ENCODE results near the gene RAF1. TPM values are rescaled to one million over a fixed set of nuclear protein-coding genes. Genes with fewer than 3 reads are reported as not detected.
"Not testable (repeated sequence)": the region's sequence is repeated elsewhere in the genome, so short reads cannot be mapped to it uniquely, and the experiment has no call there.

The RAF1 gene
- polyA plus RNA-seq, 3 donors = 36.4 to 57.0 (median 42.4) TPM

DNA sequence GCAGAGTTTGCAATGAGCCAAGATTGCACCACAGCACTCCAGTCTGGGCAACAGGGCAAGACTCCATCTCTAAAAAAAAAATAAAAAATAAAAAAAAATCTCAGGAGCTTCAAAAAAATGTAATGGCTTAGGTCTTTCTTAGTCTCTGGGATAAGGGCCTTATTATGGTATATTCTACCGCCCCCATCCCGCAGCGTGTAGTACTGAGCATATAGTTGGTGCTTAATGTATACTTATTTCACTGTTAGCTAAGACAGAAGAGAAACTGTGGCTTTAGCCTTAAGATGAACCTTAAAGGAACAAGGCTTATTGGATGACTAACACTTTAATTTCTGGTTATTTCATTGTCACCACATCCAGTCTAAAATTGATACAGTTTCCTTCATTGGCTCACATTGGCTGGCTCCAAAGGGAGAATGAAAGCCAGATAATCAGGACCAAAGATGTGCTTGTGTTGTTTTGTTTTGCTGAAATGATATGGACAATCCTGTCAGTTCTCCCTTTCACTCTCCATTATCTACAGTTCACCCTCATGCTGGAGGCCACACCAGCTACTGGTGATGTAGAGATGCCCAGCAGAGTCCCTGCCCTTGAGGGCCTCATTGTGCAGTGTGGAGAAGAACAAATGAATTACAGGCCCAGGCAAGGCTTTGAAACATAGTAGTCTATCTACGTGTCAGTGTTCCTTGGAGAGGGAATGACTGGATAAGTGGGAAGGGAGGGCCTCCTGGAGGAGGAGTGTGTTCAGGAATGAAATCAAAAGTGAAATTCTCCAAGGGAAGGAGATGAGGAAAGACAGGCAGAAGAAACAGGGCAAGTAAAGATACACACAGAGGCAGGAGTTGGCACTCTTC is 17.4 kb upstream of the RAF1 start:
- H3K27ac ChIP-seq (ENCODE audit: low read depth, low read length) = peak overlapping the region; percentile 30
- 86 to 92% (median 90%) methylated on average over 4 of the region's 4 CpGs for WGBS, 3 donors

DNA sequence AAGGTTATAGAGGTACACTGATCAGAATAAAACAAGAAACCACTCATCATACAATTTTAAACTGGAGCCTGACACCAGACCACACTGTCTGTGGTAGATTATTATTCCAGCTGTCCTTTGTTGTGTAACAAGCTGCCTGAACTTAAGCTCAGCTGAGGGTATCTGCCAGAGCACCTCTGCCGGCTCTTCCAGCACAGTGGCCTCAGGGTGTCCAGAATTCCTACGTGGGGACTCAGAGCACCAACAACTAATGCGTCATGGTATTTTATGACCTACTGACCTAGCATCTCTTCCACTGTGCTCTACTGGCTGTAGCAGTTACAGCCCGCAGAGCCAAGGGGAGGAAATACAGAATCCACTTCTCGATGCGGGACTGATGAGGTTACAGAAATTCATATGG is 15.6 kb upstream of the RAF1 start:
- WGBS, 3 donors = 79 to 83% (median 80%) methylated on average over 6 of the region's 6 CpGs

DNA sequence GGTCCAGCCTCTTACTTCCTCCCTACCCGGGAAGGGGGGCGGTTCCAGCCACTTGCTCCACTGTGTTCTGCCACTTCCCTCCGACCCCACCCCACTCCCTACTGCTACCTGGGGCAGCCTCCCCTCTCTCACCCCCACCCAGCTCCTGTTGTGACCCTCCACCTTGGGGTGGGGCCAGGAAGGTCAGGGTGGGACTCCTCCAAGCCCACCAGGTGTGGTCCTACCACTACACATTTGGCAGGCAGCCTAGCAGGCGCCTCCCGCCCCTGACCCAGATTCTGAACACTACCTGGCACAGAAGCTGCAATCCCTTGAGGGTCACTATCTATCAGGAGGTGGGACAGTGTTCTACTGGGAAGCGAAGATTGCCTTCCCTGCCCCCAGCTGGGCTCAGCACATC is 13.7 kb upstream of the RAF1 start:
- 72 to 76% (median 74%) methylated on average over 6 of the region's 6 CpGs for WGBS, 3 donors
- H3K27ac ChIP-seq (ENCODE audit: low read depth, low read length) = no peak overlapping the region

More for the DNA sequence above, 15.6 kb upstream of the RAF1 start:
- no peak overlapping the region for H3K27ac ChIP-seq (ENCODE audit: low read depth, low read length)

DNA sequence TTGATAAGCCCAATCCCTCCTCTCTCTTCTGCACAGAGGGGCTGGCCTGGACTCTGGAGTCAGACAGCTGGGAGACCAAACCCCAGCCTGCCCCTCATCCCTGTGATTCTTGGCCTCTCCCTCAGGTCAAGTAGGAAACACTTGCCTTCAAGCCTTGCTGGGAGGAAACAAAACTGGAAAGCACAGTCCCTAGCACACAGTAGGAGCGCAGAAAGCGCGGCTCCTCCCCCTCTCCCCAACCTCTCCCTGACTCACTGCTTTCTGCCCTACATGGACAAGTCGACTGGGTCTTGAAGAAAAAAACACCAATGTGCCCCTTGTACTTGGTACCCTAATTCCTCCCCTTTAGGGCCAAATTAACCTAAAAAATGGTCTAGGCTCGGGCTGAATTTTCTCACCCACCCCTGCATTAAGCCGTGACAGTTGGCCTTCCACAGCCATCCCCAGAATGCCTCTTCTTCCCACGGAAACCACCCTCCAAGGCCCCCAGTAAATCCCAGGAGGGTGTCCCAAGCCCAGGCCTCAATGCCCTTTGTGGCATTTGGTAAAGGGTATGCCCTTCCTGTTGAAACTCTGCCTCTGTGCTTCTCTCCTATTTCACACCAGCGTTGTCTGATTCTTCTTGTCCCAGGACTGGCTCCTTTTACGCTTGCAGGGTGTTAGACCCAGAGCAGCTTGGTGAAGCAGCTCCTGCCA is 11.3 kb upstream of the RAF1 start:
- WGBS, 3 donors = 87 to 95% (median 88%) methylated on average over 9 of the region's 9 CpGs
- no peak overlapping the region for H3K27ac ChIP-seq (ENCODE audit: low read depth, low read length)

DNA sequence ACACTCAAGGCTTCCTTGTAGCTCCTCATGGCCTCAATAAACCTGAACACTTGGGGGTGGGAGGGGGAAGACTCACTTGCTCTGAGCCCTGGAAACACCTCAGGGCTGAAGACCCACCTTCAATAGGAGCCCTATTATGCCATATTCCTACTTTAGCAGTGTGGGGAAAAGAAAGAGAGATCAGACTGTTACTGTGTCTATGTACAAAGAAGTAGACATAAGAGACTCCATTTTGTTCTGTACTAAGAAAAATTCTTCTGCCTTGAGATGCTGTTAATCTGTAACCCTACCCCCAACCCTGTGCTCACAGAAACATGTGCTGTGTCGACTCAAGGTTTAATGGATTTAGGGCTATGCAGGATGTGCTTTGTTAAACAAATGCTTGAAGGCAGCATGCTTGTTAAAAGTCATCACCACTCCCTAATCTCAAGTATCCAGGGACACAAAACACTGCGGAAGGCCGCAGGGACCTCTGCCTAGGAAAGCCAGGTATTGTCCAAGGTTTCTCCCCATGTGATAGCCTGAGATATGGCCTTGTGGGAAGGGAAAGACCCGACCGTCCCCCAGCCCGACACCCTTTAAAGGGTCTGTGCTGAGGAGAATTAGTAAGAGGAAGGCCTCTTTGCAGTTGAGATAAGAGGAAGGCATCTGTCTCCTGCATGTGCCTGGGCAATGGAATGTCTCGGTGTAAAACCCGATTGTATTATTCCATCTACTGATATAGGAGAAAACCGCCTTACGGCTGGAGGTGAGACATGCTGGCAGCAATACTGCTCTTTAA is 10.2 kb upstream of the RAF1 start:
- 66 to 81% (median 73%) methylated on average over 8 to 9 of the region's 10 CpGs for WGBS, 3 donors

DNA sequence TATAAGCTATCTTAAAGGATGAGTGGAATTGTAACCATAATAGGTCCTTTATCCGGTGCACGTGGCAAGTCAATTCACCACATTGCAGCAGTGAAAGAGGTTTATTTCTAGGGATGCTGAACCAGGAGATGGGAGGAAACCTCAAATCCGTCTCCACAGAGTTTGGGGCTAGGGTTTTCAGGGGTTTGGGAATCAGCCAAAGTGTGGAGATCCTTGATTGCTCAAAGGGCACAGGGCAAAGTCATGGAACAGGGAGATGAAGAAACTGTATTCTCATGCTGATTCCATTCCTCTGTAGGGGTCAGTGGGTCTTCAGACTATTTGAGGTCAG is 7.2 kb upstream of the RAF1 start:
- no peak overlapping the region for H3K27ac ChIP-seq (ENCODE audit: low read depth, low read length)
- 87 to 91% (median 89%) methylated on average over 3 of the region's 3 CpGs for WGBS, 3 donors

More for the DNA sequence above, 10.2 kb upstream of the RAF1 start:
- not testable (repeated sequence) for H3K27ac ChIP-seq (ENCODE audit: low read depth, low read length)

DNA sequence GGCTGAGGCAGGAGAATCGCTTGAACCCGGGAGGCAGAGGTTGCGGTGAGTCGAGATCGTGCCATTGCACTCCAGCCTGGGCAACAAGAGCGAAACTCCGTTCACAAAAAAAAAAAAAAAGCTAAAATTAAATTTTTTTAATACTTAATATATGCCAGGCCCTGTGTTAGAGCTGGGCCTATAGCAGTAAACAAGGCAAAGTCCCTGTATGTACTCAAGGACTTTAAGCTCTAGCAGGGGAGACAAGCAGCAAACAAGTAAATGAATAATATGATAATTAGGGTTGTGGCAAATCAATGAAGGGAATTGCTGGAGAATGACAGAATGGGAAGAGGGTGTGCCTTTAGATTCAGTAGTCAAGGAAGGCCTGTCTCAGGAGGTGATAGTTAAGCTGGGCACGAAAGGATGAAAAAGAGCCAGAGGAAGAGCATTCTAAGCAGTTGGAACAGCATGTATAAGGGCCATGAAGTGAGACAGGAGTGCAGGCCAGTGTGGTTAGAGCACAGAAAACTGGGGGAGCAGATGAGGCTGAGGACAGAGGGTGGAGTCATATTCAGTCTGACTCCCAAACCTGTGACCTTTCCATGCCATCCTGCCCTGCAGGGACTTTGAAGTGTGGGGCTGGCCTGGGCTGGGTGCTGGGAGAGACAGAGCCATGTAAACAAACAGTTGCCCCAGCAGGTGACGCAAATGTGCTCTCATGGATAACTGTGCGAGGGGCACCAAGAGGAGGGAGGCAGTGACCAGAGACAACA is 6.6 kb upstream of the RAF1 start:
- H3K27ac ChIP-seq (ENCODE audit: low read depth, low read length) = no peak overlapping the region
- whole genome bisulfite sequencing, 3 donors = 88 to 93% (median 92%) methylated on average over 7 to 10 of the region's 10 CpGs

DNA sequence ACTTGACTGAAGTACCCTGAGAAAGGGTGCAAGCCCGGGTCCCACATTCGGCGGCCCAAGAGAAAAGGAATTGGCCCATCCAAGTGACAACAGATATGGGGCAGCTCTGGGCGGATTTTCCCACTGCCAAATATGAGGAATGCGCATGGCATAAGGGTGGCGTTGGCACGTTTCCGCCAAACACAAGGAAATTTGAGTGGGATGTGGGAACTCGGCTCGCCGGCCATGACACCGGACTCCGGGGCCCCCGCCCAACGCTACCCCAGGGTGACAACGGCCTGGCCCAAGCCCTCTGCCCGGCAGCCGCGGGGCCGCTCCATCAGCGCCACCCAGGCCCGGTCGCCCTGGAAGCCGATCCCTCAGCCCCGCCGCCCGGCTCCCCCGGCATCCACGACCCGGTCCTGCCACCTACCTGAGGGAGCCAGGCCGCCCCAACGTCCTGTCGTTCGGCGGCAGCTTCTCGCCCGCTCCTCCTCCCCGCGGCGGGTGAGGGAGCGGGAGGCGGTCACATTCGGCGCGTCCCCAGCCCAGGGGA is 449 bp downstream of the RAF1 start:
- WGBS, 3 donors = 0 to 1% (median 1%) methylated on average over 44 to 45 of the region's 45 CpGs

DNA sequence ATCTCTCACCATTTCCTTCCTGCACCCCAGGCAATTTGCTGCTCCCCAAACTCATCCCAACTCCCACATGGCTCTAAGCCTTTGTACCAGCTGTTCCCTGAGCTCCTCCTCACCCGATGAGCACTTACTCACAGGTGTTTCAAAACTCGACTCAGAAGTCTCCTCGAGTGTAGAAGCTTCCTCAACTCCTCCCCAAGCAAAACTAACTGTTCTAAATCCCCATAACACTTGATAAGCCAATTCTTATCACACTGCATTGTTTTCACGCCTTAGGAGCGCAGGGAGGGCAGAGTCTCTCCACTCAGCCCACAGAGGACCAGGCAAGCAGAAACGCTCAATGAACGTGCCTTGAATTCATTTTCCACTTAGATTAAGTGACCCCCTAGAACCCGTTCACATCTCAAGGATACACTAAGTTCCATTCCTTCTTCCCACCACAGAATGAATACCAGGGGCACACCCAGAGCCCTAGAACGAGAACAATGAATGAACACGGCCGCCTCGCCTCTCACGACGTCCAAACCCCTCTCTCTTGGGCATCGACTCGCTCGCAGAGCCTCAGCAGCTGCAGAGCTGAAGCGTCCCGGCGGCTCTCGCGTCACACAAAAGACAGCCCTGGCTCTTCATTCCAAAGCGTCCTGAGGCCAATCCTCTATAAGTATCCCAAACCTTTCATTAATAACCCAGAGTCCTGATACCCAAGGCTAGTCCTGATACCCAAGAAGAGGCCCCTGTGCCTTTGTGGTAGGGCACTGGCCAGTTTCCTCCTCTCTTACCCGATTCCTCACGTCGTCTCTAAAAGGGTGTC is 1.1 kb downstream of the RAF1 start:
- WGBS, 3 donors = 0 to 1% (median 0%) methylated on average over 26 of the region's 26 CpGs
- peak overlapping the region; percentile 11 for H3K27ac ChIP-seq (ENCODE audit: low read depth, low read length)

More for the DNA sequence above, 449 bp downstream of the RAF1 start:
- H3K27ac ChIP-seq (ENCODE audit: low read depth, low read length) = peak overlapping the region; percentile 86

DNA sequence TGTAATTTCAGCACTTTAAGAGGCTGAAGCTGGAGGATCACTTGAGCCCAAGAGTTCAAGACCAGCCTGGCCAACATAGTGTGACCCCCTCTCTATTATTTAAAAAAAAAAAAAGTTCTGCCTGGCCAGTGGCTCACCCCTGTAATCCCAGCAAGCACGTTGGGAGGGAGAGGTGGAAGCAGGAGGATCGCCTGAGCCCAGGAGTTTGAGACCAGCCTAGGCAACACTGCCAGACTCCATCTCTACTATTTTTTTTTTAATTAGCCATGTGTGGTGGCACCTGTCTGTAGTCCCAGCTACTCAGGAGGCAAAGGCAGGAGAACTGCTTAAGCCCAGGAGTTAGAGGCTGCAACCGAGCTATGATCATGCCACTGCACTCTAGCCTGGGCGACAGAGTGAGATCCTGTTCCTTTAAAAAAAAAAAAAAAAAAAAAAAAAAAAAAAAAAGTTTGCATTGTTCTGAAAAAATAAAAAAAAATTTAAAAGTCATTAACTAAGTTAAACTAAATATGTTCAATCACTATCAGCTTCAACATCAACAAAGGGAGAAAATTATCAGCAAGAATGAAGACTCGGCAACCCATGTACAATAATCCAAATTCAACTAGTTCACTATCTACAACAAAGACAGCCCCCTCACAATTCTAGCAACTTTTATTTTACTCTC is 1.9 kb downstream of the RAF1 start:
- H3K27ac ChIP-seq (ENCODE audit: low read depth, low read length) = no peak overlapping the region
- WGBS, 3 donors = 12 to 32% (median 31%) methylated on average over 5 of the region's 5 CpGs

DNA sequence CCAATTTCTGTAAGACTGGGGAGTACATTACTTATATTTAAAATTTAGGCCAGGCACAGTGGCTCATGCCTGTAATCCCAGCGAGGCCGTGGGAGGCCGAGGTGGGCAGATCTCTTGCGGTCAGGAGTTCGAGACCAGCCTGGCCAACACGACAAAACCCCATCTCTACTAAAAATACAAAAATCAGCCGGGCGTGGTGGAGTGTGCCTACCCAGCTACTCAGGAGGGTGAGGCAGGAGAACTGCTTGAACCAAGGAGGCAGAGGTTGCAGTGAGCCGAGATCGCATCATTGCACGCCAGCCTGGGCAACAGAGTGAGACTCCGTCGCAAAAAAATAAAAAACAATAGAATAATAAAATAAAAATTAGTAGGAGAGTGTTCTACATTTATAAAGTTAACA is 2.5 kb downstream of the RAF1 start:
- 64 to 85% (median 84%) methylated on average over 13 of the region's 13 CpGs for WGBS, 3 donors
- not testable (repeated sequence) for H3K27ac ChIP-seq (ENCODE audit: low read depth, low read length)

DNA sequence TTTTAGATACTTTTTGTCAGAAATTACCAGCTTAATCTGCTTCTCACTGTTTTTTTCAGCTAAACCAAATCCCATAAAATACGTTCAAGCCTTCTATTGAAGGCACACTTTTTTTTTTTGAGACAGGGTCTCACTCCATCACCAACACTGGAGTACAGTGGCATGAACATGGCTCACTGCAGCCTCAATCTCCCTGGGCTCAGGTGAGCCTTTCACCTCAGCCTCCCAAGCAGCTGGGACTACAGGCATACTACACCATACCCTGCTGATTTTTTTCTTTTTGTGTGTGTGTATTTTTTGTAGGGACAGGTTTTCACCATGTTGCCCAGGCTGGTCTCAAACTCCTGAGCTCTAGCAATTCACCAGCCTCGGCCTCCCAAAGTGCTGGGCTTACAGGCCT is 3.7 kb downstream of the RAF1 start:
- H3K27ac ChIP-seq (ENCODE audit: low read depth, low read length) = no peak overlapping the region
- 66 to 80% (median 72%) methylated on average over 2 of the region's 2 CpGs for WGBS, 3 donors

DNA sequence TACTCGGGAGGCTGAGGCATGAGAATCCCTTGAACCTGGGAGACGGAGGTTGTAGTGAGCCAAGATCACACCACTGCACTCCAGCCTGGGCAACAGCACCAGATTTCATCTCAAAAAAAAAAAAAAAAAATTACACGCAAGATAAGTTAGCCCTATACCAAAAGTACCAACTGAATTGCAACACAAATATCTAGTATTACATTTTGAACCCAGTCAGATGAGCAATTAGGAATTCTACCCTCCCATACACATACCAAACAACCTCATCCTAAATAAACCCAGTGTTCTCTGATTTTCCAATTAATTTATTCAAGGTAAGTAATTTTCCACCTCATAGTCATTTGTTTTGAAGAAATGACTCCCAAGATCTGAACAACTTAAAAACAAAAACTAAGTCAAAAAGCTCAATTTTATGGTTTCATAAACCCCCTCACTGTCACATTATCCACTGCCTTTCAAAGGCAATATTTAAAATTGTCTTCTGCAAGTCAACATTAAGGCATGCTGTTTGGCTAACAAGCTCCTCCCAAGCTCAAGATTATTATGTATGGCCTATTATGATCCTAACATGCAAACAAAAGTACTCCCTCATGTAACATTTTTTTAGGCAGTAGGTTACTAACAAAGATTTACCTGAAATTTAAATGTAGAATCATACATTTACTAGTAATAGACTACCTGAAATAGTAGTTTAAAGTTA is 4.5 kb downstream of the RAF1 start:
- no peak overlapping the region for H3K27ac ChIP-seq (ENCODE audit: low read depth, low read length)
- 81 to 89% (median 88%) methylated on average over 3 of the region's 3 CpGs for WGBS, 3 donors

DNA sequence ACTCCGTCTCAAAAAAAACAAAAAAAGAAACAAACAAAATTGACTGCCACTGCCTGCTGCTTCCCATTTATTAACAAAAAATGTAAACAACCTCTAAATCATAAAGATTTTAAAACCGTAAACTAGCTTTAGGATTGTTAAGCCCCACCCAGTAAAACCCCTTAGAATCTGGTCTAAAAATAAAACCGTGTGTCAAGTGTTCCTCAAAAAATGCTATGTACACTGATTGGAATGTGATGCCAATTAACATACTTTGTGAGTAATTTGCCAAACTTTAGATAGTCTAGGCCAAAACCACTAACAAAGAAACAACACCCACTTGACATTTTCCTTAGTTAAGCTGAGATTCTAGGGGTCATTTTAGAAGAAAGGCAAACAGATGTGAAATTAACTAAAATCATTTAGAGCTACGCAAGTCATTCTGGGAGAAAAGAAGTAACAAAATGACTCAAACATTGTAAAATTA is 5.3 kb downstream of the RAF1 start:
- no peak overlapping the region for H3K27ac ChIP-seq (ENCODE audit: low read depth, low read length)

DNA sequence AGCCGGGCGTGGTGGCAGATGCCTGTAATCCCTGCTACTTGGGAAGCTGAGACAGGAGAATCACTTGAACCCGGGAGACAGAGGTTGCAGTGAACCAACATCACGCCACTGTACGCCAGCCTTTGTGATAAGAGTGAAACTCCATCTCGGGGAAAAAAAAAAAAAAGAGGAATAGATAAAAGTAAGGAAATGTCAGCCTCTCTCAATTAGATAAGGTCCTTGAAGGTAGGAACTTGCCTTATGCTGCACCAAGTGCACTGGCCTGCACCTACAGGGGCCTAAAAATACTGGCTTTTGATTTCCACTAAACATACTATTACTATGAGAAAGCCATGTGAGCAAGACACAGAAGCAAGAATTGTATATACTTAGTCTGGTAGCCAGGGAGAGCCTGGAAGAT is 7.1 kb downstream of the RAF1 start:
- no peak overlapping the region for H3K27ac ChIP-seq (ENCODE audit: low read depth, low read length)

More for the DNA sequence above, 5.3 kb downstream of the RAF1 start:
- WGBS, 3 donors = 43 to 62% (median 59%) methylated on average over 4 of the region's 4 CpGs

DNA sequence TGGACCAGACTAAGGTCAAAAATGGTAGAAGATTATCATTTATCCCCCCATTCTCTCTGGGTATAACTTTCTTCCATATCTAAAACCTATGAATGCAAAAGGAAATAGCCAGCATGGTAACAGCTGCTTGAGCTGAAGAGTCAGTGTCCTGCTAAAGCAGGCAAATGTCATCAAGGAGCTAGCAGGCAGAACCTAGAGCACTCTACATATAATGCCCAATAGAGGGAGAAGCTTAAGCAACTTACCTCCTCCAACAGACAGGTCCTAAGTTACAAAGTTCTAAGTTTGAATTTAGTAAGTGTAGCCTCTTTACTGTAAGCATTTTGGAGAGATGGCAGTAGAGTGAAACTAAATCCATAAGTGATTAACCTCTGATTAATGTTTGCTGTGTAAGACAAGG is 7.7 kb downstream of the RAF1 start:
- no peak overlapping the region for H3K27ac ChIP-seq (ENCODE audit: low read depth, low read length)

More for the DNA sequence above, 7.1 kb downstream of the RAF1 start:
- WGBS, 3 donors = 72 to 88% (median 87%) methylated on average over 6 of the region's 6 CpGs

Measured in adipose tissue (tissue), 3 donors.